Fibroblast of lung (primary cell): ENCODE data around the gene KLK8. TPM values are rescaled to one million over a fixed set of nuclear protein-coding genes. Genes with fewer than 3 reads are reported as not detected.

ENCODE experiments used
- DNase-seq, 2 donors: peaks; one replicate each; pipeline versions ENCODE4 v3.0.0 to v3.0.0-alpha.2; 2010; ENCODE audit warnings: low read depth in 2 of 2
- H2AFZ ChIP-seq: 2 replicates; pipeline ENCODE4 v1.5.1; 2012; ENCODE audit warnings: low read length, control low read depth, inconsistent platforms
- H3K27ac ChIP-seq: 2 replicates; pipeline ENCODE4 v1.5.1; 2011; ENCODE audit warnings: low read length, control low read depth; ENCODE audit not compliant: insufficient read depth
- H3K27me3 ChIP-seq: 2 replicates; pipeline ENCODE4 v1.5.1; 2011; ENCODE audit warnings: mild to moderate bottlenecking, low read length; ENCODE audit not compliant: control insufficient read depth, insufficient read depth
- H3K36me3 ChIP-seq: 2 replicates; pipeline ENCODE4 v1.5.1; 2011; ENCODE audit warnings: low read length; ENCODE audit not compliant: control insufficient read depth, insufficient read depth
- H3K4me1 ChIP-seq: 2 replicates; pipeline ENCODE4 v1.5.1; 2011; ENCODE audit warnings: low read length; ENCODE audit not compliant: control insufficient read depth, insufficient read depth; ENCODE audit errors: extremely low read depth
- H3K4me2 ChIP-seq: 2 replicates; pipeline ENCODE4 v1.5.1; 2011; ENCODE audit warnings: low read length, control low read depth; ENCODE audit not compliant: insufficient read depth; ENCODE audit errors: extremely low read depth
- H3K4me3 ChIP-seq, 4 experiments: fragments of 200-600 bp in 1 of 4; sonication (generic) in 1 of 4; replicated peaks in 1 of 4; 2 replicates each; pipeline ENCODE4 v1.5.1; 2011 to 2016; ENCODE audit warnings: low read length in 4 of 4, low read depth in 3 of 4, mild to moderate bottlenecking in 3 of 4, control low read depth in 2 of 4, inconsistent platforms in 1 of 4, mixed read lengths in 1 of 4; ENCODE audit not compliant: insufficient read depth in 1 of 4; ENCODE audit errors: control extremely low read depth in 1 of 4
- H3K79me2 ChIP-seq: 2 replicates; pipeline ENCODE4 v1.5.1; 2012; ENCODE audit warnings: mild to moderate bottlenecking, low read length, inconsistent platforms; ENCODE audit not compliant: control insufficient read depth, insufficient read depth
- H3K9ac ChIP-seq: 2 replicates; pipeline ENCODE4 v1.5.1; 2011; ENCODE audit warnings: mild to moderate bottlenecking, low read length, control low read depth; ENCODE audit not compliant: insufficient read depth
- H3K9me3 ChIP-seq: 2 replicates; pipeline ENCODE4 v1.5.1; 2012; ENCODE audit warnings: low read depth, low read length; ENCODE audit not compliant: control insufficient read depth, insufficient read depth
- H4K20me1 ChIP-seq: 2 replicates; pipeline ENCODE4 v1.5.1; 2011; ENCODE audit warnings: low read length; ENCODE audit not compliant: control insufficient read depth, insufficient read depth; ENCODE audit errors: extremely low read depth
- EZH2 ChIP-seq: IDR thresholded peaks from 2 replicates; pipeline ENCODE4 v1.5.1; 2012; ENCODE audit warnings: low read length, control low read depth, mild to moderate bottlenecking; ENCODE audit errors: missing control alignments
- polyA plus RNA-seq, 2 donors: library from polyadenylated mRNA; depleted of rRNA in 1 of 2; stranded (reverse) in 1 of 2; unstranded in 1 of 2; fragments of >200 nt; gene quantifications; 2 replicates each; pipeline ENCODE4 v1.2.1, GENCODE V29; 2011 to 2012; ENCODE audit warnings: missing spikeins in 1 of 2
- total RNA-seq: library from RNA; depleted of rRNA; stranded (reverse); fragments of >200 nt; gene quantifications from 2 replicates; pipeline ENCODE4 v1.2.1, GENCODE V29; 2014
- TF ChIP-seq, protein P1 (sequence below), 2 donors: IDR thresholded peaks in 1 of 2; conservative IDR thresholded peaks in 1 of 2; 1 replicate in 1 of 2; 2 replicates in 1 of 2; pipeline ENCODE4 v1.5.1; 2011 to 2012; ENCODE audit warnings: low read length in 2 of 2, control low read depth in 1 of 2, inconsistent platforms in 1 of 2, low read depth in 1 of 2, mild to moderate bottlenecking in 1 of 2

Gene KLK8
- total and polyA plus RNA-seq, 2 donors (not counting 1 experiment from before 2014, with no cell fraction given) = not detected

DNA sequence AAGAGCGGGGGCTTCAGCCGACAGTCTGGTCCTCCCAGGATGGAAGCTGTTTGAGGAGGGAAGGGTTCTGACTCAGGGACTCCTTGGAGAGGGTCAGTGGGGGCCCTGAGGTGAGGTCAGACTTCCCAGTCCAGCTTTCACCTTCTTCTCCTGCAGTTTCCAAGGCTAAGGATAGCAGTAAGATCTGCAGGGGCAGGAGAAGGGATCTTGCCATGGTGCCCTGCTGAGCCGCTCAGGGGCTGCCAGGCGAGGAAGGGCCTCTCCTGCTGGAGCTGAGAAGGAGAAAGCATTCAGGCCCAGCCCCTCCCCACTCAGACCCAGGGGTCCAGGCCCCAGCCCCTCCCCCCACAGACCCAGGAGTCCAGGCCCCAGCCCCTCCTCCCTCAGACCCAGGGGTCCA is 19.2 kb downstream of the KLK8 start:
- no peak for DNase-seq
- Histone ChIP-seq H3K4me3 (no peak overlapping the region), H3K4me1 (no peaks in the 10 kb centered on the region), H3K27ac (no peak overlapping the region), H3K79me2 (no peaks in the 10 kb centered on the region), H4K20me1 (no peaks in the 10 kb centered on the region), H3K9ac (no peak overlapping the region), H3K4me2 (no peak overlapping the region), H2AFZ (no peak overlapping the region), H3K9me3 (no peaks in the 10 kb centered on the region), H3K27me3 (no peaks in the 10 kb centered on the region), H3K36me3 (no peaks in the 10 kb centered on the region)
- TF ChIP-seq, protein P1, sequence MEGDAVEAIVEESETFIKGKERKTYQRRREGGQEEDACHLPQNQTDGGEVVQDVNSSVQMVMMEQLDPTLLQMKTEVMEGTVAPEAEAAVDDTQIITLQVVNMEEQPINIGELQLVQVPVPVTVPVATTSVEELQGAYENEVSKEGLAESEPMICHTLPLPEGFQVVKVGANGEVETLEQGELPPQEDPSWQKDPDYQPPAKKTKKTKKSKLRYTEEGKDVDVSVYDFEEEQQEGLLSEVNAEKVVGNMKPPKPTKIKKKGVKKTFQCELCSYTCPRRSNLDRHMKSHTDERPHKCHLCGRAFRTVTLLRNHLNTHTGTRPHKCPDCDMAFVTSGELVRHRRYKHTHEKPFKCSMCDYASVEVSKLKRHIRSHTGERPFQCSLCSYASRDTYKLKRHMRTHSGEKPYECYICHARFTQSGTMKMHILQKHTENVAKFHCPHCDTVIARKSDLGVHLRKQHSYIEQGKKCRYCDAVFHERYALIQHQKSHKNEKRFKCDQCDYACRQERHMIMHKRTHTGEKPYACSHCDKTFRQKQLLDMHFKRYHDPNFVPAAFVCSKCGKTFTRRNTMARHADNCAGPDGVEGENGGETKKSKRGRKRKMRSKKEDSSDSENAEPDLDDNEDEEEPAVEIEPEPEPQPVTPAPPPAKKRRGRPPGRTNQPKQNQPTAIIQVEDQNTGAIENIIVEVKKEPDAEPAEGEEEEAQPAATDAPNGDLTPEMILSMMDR (conservative IDR thresholded peaks at IDR 0.05 in 1 of 2, IDR thresholded peaks at IDR 0.05 in 1 of 2; ENCODE audit: low read depth in 1 of 2, low read length in 2 of 2) = no peak
- no peak for TF ChIP-seq EZH2

DNA sequence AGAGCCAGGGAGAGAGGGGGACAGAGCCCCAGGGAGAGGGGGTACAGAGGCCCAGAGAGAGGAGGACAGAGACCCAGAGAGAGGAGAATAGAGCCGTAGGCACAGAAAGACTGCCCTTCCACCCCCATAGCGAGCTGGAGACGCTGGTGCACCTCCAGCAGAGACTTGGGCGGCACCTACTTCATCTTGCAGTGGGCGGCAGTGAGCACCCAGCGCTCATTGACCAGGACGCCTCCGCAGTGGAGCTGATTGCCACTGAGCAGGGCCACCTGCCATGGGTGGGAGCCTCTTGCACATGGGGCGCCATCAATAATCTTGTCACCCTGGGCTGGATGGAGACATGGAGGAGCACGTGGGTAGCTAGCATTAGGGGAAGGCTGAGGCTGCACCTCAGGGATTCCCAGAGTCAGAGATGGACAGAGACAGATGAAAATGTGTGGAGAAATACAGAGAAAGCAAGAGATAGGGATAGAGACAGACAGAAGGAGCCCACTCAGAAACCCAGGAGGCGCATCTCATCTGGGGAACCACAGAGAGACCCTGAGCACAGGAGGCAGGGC is 19.7 kb downstream of the KLK8 start:
- H3K27ac ChIP-seq = no peak overlapping the region
- no peak overlapping the region for H3K9ac ChIP-seq
- no peak for DNase-seq
- TF ChIP-seq, protein P1 (conservative IDR thresholded peaks at IDR 0.05 in 1 of 2, IDR thresholded peaks at IDR 0.05 in 1 of 2; ENCODE audit: low read depth in 1 of 2, low read length in 2 of 2) = no peak
- H3K4me1 ChIP-seq = no peaks in the 10 kb centered on the region
- no peaks in the 10 kb centered on the region for H3K9me3 ChIP-seq
- no peaks in the 10 kb centered on the region for H3K79me2 ChIP-seq
- H3K4me3 ChIP-seq = no peak overlapping the region
- no peaks in the 10 kb centered on the region for H3K27me3 ChIP-seq
- no peak overlapping the region for H2AFZ ChIP-seq
- H3K36me3 ChIP-seq = no peaks in the 10 kb centered on the region
- H3K4me2 ChIP-seq = no peak overlapping the region
- no peaks in the 10 kb centered on the region for H4K20me1 ChIP-seq

DNA sequence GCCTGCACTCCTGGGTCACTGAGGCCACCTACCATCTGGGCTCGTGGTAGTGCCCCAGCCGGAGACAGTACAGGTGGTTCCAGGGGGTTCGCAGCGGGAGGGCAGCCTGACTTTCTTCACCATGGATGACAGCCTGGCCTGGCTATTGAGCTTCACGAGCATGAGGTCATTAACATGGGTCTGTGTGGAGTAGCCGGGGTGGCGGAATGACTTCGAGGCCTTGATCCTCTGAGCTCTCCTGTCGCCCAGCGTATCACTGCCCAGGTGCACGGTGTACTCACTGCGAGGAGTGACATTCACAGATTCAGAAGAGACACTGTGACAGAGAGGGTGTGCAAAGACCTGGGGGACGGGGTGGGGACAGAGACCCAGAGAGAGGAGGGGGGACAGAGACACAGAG is 21.2 kb downstream of the KLK8 start:
- Histone ChIP-seq H3K36me3 (no peaks in the 10 kb centered on the region), H3K79me2 (no peaks in the 10 kb centered on the region), H3K27ac (no peak overlapping the region), H3K4me2 (no peak overlapping the region), H2AFZ (no peak overlapping the region), H3K27me3 (no peaks in the 10 kb centered on the region), H3K9ac (no peak overlapping the region), H3K9me3 (no peaks in the 10 kb centered on the region), H3K4me3 (no peak overlapping the region), H4K20me1 (no peaks in the 10 kb centered on the region), H3K4me1 (no peaks in the 10 kb centered on the region)
- no peak for TF ChIP-seq EZH2
- TF ChIP-seq, protein P1 (conservative IDR thresholded peaks at IDR 0.05 in 1 of 2, IDR thresholded peaks at IDR 0.05 in 1 of 2; ENCODE audit: low read depth in 1 of 2, low read length in 2 of 2) = no peak
- DNase-seq = no peak
